WTC11 (cell line): ENCODE data around the gene SLC16A13. TPM values are rescaled to one million over a fixed set of nuclear protein-coding genes. Genes with fewer than 3 reads are reported as not detected.

Source experiments
- ATAC-seq: fragments of 200-7000 bp; cut with Tn5 transposase; 2 replicates; pipeline ENCODE4 v1.10.0; 2021; ENCODE audit warnings: mild to moderate bottlenecking, moderate library complexity
- CTCF ChIA-PET: fragments of 300-600 bp; sonication (Branson Sonifier 250); formaldehyde crosslinking; loops from one replicate; lab custom pipeline; 2021; ENCODE audit warnings: antibody characterized with exemption; lab: Charles Lee
- POLR2A ChIA-PET: fragments of 350-600 bp; sonication (Branson Sonifier 250); formaldehyde crosslinking; loops from one replicate; lab custom pipeline; 2021; ENCODE audit warnings: antibody characterized with exemption; lab: Charles Lee
- DNase-seq: peaks from one replicate; pipeline ENCODE4 v3.0.0; 2021; ENCODE audit warnings: low spot score
- H3K27ac Mint-ChIP-seq: 2 replicates; pipeline ENCODE4 v1.8.0; 2021; ENCODE audit warnings: mixed read lengths
- H3K27me3 Mint-ChIP-seq: 2 replicates; pipeline ENCODE4 v1.8.0; 2021; ENCODE audit warnings: low read depth, mild to moderate bottlenecking, moderate library complexity, mixed read lengths
- H3K36me3 Mint-ChIP-seq: 2 replicates; pipeline ENCODE4 v1.8.0; 2021; ENCODE audit warnings: mixed read lengths
- H3K4me1 Mint-ChIP-seq: 2 replicates; pipeline ENCODE4 v1.8.0; 2022; ENCODE audit warnings: mixed read lengths
- H3K4me3 Mint-ChIP-seq: 2 replicates; pipeline ENCODE4 v1.8.0; 2021; ENCODE audit warnings: mild to moderate bottlenecking, moderate library complexity, mixed read lengths
- H3K9me3 Mint-ChIP-seq: 2 replicates; pipeline ENCODE4 v1.8.0; 2021; ENCODE audit warnings: mixed read lengths
- ATF2 ChIP-seq: sonication (generic); formaldehyde crosslinking; IDR thresholded peaks from 2 replicates; pipeline ENCODE4 v1.8.1; 2022; ENCODE audit warnings: low read depth, missing genetic modification reagents, borderline replicate concordance
- E2F1 ChIP-seq: sonication (generic); formaldehyde crosslinking; IDR thresholded peaks from 2 replicates; pipeline ENCODE4 v1.8.0; 2022; ENCODE audit warnings: mild to moderate bottlenecking, missing genetic modification reagents
- FOXJ3 ChIP-seq: sonication (generic); formaldehyde crosslinking; IDR thresholded peaks from 2 replicates; pipeline ENCODE4 v1.9.0; 2021; ENCODE audit warnings: missing genetic modification reagents, mild to moderate bottlenecking, borderline replicate concordance
- FOXP1 ChIP-seq: sonication (generic); formaldehyde crosslinking; IDR thresholded peaks from 2 replicates; pipeline ENCODE4 v1.8.0; 2022; ENCODE audit warnings: missing genetic modification reagents, mild to moderate bottlenecking, moderate library complexity, borderline replicate concordance
- IRF2 ChIP-seq: sonication (generic); formaldehyde crosslinking; IDR thresholded peaks from 2 replicates; pipeline ENCODE4 v1.8.0; 2022; ENCODE audit warnings: low read depth, missing genetic modification reagents, borderline replicate concordance
- JAZF1 ChIP-seq: fragments of 250-450 bp; sonication (Bioruptor Pico); IDR thresholded peaks from 2 replicates; pipeline ENCODE4 v1.9.0; 2021; ENCODE audit warnings: moderate library complexity, mild to moderate bottlenecking, inconsistent platforms
- PRDM15 ChIP-seq: sonication (generic); formaldehyde crosslinking; IDR thresholded peaks from 2 replicates; pipeline ENCODE4 v1.8.0; 2022; ENCODE audit warnings: missing genetic modification reagents
- SMAD4 ChIP-seq: sonication (generic); formaldehyde crosslinking; IDR thresholded peaks from 2 replicates; pipeline ENCODE4 v1.8.0; 2022; ENCODE audit warnings: mild to moderate bottlenecking, missing genetic modification reagents
- SP1 ChIP-seq: sonication (generic); formaldehyde crosslinking; conservative IDR thresholded peaks from 2 replicates; pipeline ENCODE4 v1.8.1; 2022; ENCODE audit warnings: missing genetic modification reagents
- TCF7 ChIP-seq: sonication (generic); formaldehyde crosslinking; IDR thresholded peaks from 2 replicates; pipeline ENCODE4 v1.8.0; 2022; ENCODE audit warnings: mild to moderate bottlenecking, low read depth, missing genetic modification reagents, moderate library complexity
- ZBTB21 ChIP-seq: sonication (generic); formaldehyde crosslinking; IDR thresholded peaks from 2 replicates; pipeline ENCODE4 v1.8.1; 2023; ENCODE audit warnings: mild to moderate bottlenecking, missing genetic modification reagents, borderline replicate concordance
- ZNF263 ChIP-seq: sonication (generic); formaldehyde crosslinking; IDR thresholded peaks from 2 replicates; pipeline ENCODE4 v1.8.1; 2022; ENCODE audit warnings: low read depth, mild to moderate bottlenecking, moderate library complexity, missing genetic modification reagents
- ZNF281 ChIP-seq: sonication (generic); formaldehyde crosslinking; IDR thresholded peaks from 2 replicates; pipeline ENCODE4 v1.8.0; 2023; ENCODE audit warnings: mild to moderate bottlenecking, missing genetic modification reagents
- ZNF396 ChIP-seq: fragments of 250-450 bp; sonication (Bioruptor Pico); IDR thresholded peaks from 2 replicates; pipeline ENCODE4 v1.8.0; 2021; ENCODE audit warnings: mild to moderate bottlenecking, moderate library complexity, borderline replicate concordance
- ZNF512 ChIP-seq: sonication (generic); formaldehyde crosslinking; IDR thresholded peaks from 2 replicates; pipeline ENCODE4 v1.8.1; 2022; ENCODE audit warnings: missing genetic modification reagents, borderline replicate concordance
- ZNF532 ChIP-seq: fragments of 250-450 bp; sonication (Bioruptor Pico); IDR thresholded peaks from 2 replicates; pipeline ENCODE4 v1.9.0; 2021; ENCODE audit warnings: mild to moderate bottlenecking, borderline replicate concordance
- total RNA-seq: library from RNA; stranded (reverse); gene quantifications from 3 replicates; pipeline ENCODE4 v1.2.3, GENCODE V29; 2021

The SLC16A13 gene
- total RNA-seq, 1 experiment from 2014 or later: 5.2 TPM

- TF ChIP-seq ZNF281 (CRISPR knock-in tag): no peak
- TF ChIP-seq FOXP1 (CRISPR knock-in tag): no peak
- TF ChIP-seq E2F1 (CRISPR knock-in tag): no peak
- no peak for TF ChIP-seq ATF2 (CRISPR knock-in tag)
- TF ChIP-seq ZNF532 (CRISPR knock-in tag): no peak
- no peak for TF ChIP-seq TCF7 (CRISPR knock-in tag)
Measured at GRCh38 chr17:7025245-7025644, 10.6 kb upstream of the SLC16A13 start (continued).

GRCh38 chr17:7026471-7027115, 9.2 kb upstream of the SLC16A13 start:
- ATAC-seq (no peak), DNase-seq (no peak)
- peaks cover 21% of the 10 kb centered on the region for H3K4me1 Mint-ChIP-seq
- peaks cover 26% of the 10 kb centered on the region for H3K36me3 Mint-ChIP-seq
- H3K27me3 Mint-ChIP-seq: peaks cover 36% of the 10 kb centered on the region
- no peak overlapping the region for H3K27ac Mint-ChIP-seq
- no peak overlapping the region for H3K4me3 Mint-ChIP-seq
- CTCF ChIA-PET: interaction anchor here (1.4 kb wide), 1 partner anchor 9 kb away, joined by 4 read pairs; the partner anchor contains the start of gene SLC16A13
- POLR2A ChIA-PET: interaction anchor here (1.1 to 1.4 kb wide), 2 partner anchors 9 kb away, joined by 3 to 4 read pairs; partner anchors contain the start of gene SLC16A13
- H3K9me3 Mint-ChIP-seq: no peaks in the 10 kb centered on the region
- TF ChIP-seq FOXJ3 (CRISPR knock-in tag) (no peak), SMAD4 (CRISPR knock-in tag) (no peak), IRF2 (CRISPR knock-in tag) (no peak), ZNF396 (no peak), ZBTB21 (no peak), SP1 (CRISPR knock-in tag) (no peak), ZNF263 (CRISPR knock-in tag) (no peak), PRDM15 (CRISPR knock-in tag) (no peak), ZNF512 (CRISPR knock-in tag) (no peak), JAZF1 (no peak)
